Measurements from ENCODE around the gene OR52L1.

GRCh38 chr11:5940748-5941147 is 46.0 kb downstream of the OR52L1 start:
- TF ChIP-seq, protein P1, sequence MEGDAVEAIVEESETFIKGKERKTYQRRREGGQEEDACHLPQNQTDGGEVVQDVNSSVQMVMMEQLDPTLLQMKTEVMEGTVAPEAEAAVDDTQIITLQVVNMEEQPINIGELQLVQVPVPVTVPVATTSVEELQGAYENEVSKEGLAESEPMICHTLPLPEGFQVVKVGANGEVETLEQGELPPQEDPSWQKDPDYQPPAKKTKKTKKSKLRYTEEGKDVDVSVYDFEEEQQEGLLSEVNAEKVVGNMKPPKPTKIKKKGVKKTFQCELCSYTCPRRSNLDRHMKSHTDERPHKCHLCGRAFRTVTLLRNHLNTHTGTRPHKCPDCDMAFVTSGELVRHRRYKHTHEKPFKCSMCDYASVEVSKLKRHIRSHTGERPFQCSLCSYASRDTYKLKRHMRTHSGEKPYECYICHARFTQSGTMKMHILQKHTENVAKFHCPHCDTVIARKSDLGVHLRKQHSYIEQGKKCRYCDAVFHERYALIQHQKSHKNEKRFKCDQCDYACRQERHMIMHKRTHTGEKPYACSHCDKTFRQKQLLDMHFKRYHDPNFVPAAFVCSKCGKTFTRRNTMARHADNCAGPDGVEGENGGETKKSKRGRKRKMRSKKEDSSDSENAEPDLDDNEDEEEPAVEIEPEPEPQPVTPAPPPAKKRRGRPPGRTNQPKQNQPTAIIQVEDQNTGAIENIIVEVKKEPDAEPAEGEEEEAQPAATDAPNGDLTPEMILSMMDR (IDR thresholded peaks at IDR 0.05), result no peak
- no peak for TF ChIP-seq POLR2A (IDR thresholded peaks at IDR 0.05)

All from uterus (tissue), 2 donors.